ENCODE data around the gene PRDM16.

GRCh38 chr1:3117879-3118278, 48.9 kb downstream of the PRDM16 start:
- TF ChIP-seq, protein P1, sequence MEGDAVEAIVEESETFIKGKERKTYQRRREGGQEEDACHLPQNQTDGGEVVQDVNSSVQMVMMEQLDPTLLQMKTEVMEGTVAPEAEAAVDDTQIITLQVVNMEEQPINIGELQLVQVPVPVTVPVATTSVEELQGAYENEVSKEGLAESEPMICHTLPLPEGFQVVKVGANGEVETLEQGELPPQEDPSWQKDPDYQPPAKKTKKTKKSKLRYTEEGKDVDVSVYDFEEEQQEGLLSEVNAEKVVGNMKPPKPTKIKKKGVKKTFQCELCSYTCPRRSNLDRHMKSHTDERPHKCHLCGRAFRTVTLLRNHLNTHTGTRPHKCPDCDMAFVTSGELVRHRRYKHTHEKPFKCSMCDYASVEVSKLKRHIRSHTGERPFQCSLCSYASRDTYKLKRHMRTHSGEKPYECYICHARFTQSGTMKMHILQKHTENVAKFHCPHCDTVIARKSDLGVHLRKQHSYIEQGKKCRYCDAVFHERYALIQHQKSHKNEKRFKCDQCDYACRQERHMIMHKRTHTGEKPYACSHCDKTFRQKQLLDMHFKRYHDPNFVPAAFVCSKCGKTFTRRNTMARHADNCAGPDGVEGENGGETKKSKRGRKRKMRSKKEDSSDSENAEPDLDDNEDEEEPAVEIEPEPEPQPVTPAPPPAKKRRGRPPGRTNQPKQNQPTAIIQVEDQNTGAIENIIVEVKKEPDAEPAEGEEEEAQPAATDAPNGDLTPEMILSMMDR (optimal IDR thresholded peaks at IDR 0.05 in 1 of 3, IDR thresholded peaks at IDR 0.05 in 1 of 3, conservative IDR thresholded peaks at IDR 0.05 in 1 of 3; ENCODE audit: extremely low read depth in 1 of 3, insufficient read depth in 2 of 3, low read length in 3 of 3): no peak
- no peak for TF ChIP-seq EZH2 (IDR thresholded peaks at IDR 0.05; ENCODE audit: low read length)
